K562 (cell line): ENCODE measurements around the gene DCAF8. TPM values are rescaled to one million over a fixed set of nuclear protein-coding genes. Genes with fewer than 3 reads are reported as not detected.

Experiments used
- ATAC-seq: fragments of 200-7000 bp; cut with Tn5 transposase; 3 replicates; pipeline ENCODE4 v1.9.1; 2020; ENCODE audit warnings: moderate library complexity
- BruUV-seq: library from RNA; stranded (reverse); fragments of 400-500 nt; replicated peaks from 2 replicates; lab custom pipeline; 2021; lab: Mats Ljungman, UMichigan
- CTCF ChIA-PET: fragments of 300-600 bp; formaldehyde crosslinking; extraction: SDS; loops from one replicate; lab custom pipeline; 2021; ENCODE audit warnings: low intra/inter-chr PET ratio; lab: Yijun Ruan, JAX
- POLR2A ChIA-PET: fragments of 300-600, 350-650 bp; sonication (Branson Sonifier 250); formaldehyde crosslinking; extraction: SDS; loops from one replicate; lab custom pipeline; 2021; ENCODE audit warnings: antibody characterized with exemption, inconsistent platforms; lab: Yijun Ruan, JAX
- DNase-seq, 4 experiments: peaks; one replicate each; pipeline versions ENCODE4 v3.0.0 to v3.0.0-alpha.2; 2011 to 2018; ENCODE audit warnings: low spot score in 3 of 4, mixed read lengths in 3 of 4; ENCODE audit errors: extremely low read depth in 1 of 4
- FAIRE-seq: peaks from 2 replicates; lab custom pipeline; 2011; peaks lifted over from hg19 to GRCh38; lab: Jason Lieb, UNC
- H2AFZ ChIP-seq: 2 replicates; pipeline ENCODE4 v1.6.0; 2011; ENCODE audit warnings: low read depth, low read length, control low read depth, inconsistent platforms
- H3K27ac ChIP-seq: fragments of 200-600 bp; 3 replicates; pipeline ENCODE4 v1.8.0; 2011; ENCODE audit warnings: low read depth, mild to moderate bottlenecking, control low read depth, inconsistent platforms, low read length, moderate library complexity, mixed read lengths; ENCODE audit errors: extremely low read depth
- H3K27me3 ChIP-seq, 2 experiments: fragments of 300-600 bp in 1 of 2; 2 replicates in 1 of 2; 3 replicates in 1 of 2; pipeline versions ENCODE4 v1.6.0 to v1.8.0; 2011; ENCODE audit warnings: inconsistent platforms in 2 of 2, low read length in 2 of 2, mild to moderate bottlenecking in 1 of 2, mixed read lengths in 1 of 2, moderate library complexity in 1 of 2; ENCODE audit not compliant: control insufficient read depth in 2 of 2, insufficient read depth in 2 of 2
- H3K36me3 ChIP-seq: fragments of 300-600 bp; 3 replicates; pipeline ENCODE4 v1.8.0; 2011; ENCODE audit warnings: mild to moderate bottlenecking, low read length, inconsistent platforms; ENCODE audit not compliant: control insufficient read depth, insufficient read depth
- H3K4me1 ChIP-seq, 2 experiments: fragments of 200-600 bp in 1 of 2; replicated peaks in 1 of 2; 2 replicates in 1 of 2; 3 replicates in 1 of 2; pipeline versions ENCODE4 v1.5.1 to v1.8.0; 2011; ENCODE audit warnings: inconsistent platforms in 2 of 2, low read length in 2 of 2, mild to moderate bottlenecking in 1 of 2, mixed read lengths in 1 of 2, moderate library complexity in 1 of 2; ENCODE audit not compliant: control insufficient read depth in 2 of 2, insufficient read depth in 2 of 2
- H3K4me2 ChIP-seq: 2 replicates; pipeline ENCODE4 v1.6.1; 2011; ENCODE audit warnings: low read length, control low read depth, inconsistent platforms, mixed read lengths; ENCODE audit not compliant: insufficient read depth
- H3K4me3 ChIP-seq: fragments of 200-600 bp; sonication (generic), shearing (Covaris generic); 2 replicates; pipeline ENCODE4 v1.5.1; 2016; ENCODE audit warnings: control low read depth, inconsistent platforms
- H3K79me2 ChIP-seq: fragments of 200-600 bp; 3 replicates; pipeline ENCODE4 v1.8.0; 2011; ENCODE audit warnings: low read length, inconsistent platforms; ENCODE audit not compliant: control insufficient read depth, insufficient read depth
- H3K9ac ChIP-seq, 2 experiments: 2 replicates each; pipeline versions ENCODE4 v1.6.0 to v1.6.1; 2011; ENCODE audit warnings: low read depth in 2 of 2, low read length in 2 of 2, control low read depth in 1 of 2, inconsistent platforms in 1 of 2, mild to moderate bottlenecking in 1 of 2, mixed read lengths in 1 of 2; ENCODE audit not compliant: insufficient read depth in 1 of 2
- H3K9me1 ChIP-seq: one replicate; pipeline ENCODE4 v1.6.0; 2011; ENCODE audit warnings: inconsistent platforms, mild to moderate bottlenecking, low read length, moderate library complexity; ENCODE audit not compliant: control insufficient read depth, insufficient read depth
- H3K9me3 ChIP-seq: replicated peaks from 2 replicates; pipeline ENCODE4 v1.5.1; 2011; ENCODE audit warnings: low read depth, low read length, inconsistent platforms; ENCODE audit not compliant: control insufficient read depth, insufficient read depth
- H4K20me1 ChIP-seq: replicated peaks from 2 replicates; pipeline ENCODE4 v1.6.1; 2011; ENCODE audit warnings: low read length, inconsistent platforms, mixed read lengths; ENCODE audit not compliant: control insufficient read depth, insufficient read depth
- ATF7 ChIP-seq: fragments of 450-650 bp; IDR thresholded peaks from 2 replicates; pipeline ENCODE4 v1.7.1; 2014; ENCODE audit warnings: mild to moderate bottlenecking, moderate library complexity
- CHD2 ChIP-seq: IDR thresholded peaks from 2 replicates; pipeline ENCODE4 v1.6.1; 2011; ENCODE audit warnings: low read depth, low read length
- ETV1 ChIP-seq: fragments of 450-650 bp; conservative IDR thresholded peaks from 2 replicates; pipeline ENCODE4 v1.6.1; 2016; ENCODE audit warnings: missing genetic modification characterization, control low read depth, low read depth, missing compliant biosample characterization
- EWSR1 ChIP-seq: fragments of 450-650 bp; IDR thresholded peaks from 2 replicates; pipeline ENCODE4 v1.6.1; 2018; ENCODE audit warnings: borderline replicate concordance, mild to moderate bottlenecking, low read depth, moderate library complexity; ENCODE audit not compliant: partially characterized antibody
- HDAC8 ChIP-seq: fragments of 450-650 bp; IDR thresholded peaks from 2 replicates; pipeline ENCODE4 v1.6.1; 2016; ENCODE audit warnings: mild to moderate bottlenecking, missing genetic modification characterization, moderate library complexity, missing compliant biosample characterization
- HEY1 ChIP-seq: fragments of 250-450 bp; sonication (Bioruptor Pico); IDR thresholded peaks from 2 replicates; pipeline ENCODE4 v1.5.0; 2020; ENCODE audit warnings: mild to moderate bottlenecking, moderate library complexity, borderline replicate concordance
- RB1 ChIP-seq: fragments of 450-650 bp; IDR thresholded peaks from 2 replicates; pipeline ENCODE4 v1.6.1; 2017; ENCODE audit warnings: low read depth, mild to moderate bottlenecking
- SIRT6 ChIP-seq: IDR thresholded peaks from one replicate; pipeline ENCODE4 v1.6.1; 2012; ENCODE audit warnings: low read depth, mild to moderate bottlenecking, control low read depth, inconsistent platforms, low read length, moderate library complexity
- SMAD4 ChIP-seq: fragments of 250-450 bp; sonication (Bioruptor Pico); conservative IDR thresholded peaks from 2 replicates; pipeline ENCODE4 v1.8.0; 2021; ENCODE audit warnings: inconsistent platforms, mild to moderate bottlenecking, moderate library complexity
- WGBS: fragments of 100-300 bp; shearing (Covaris generic); methylation state at CpG from one replicate; pipeline ENCODE4 v1.1.6; 2016; ENCODE audit warnings: low coverage, mixed read lengths; ENCODE audit not compliant: insufficient coverage; ENCODE audit errors: missing lambda C conversion rate; 5-methylcytosine and 5-hydroxymethylcytosine counted together
- in situ Hi-C: fragments of 300-500 bp; cut with MboI; formaldehyde crosslinking; loops from 4 replicates; pipeline ENCODE4 v1.15.0; 2018; ENCODE audit warnings: inconsistent platforms, mixed read lengths
- intact Hi-C: fragments of 100-400 bp; cut with micrococcal nuclease; formaldehyde crosslinking; loops from 2 replicates; pipeline ENCODE4 v1.14.2; 2022
- polyA plus RNA-seq, 8 experiments: library from polyadenylated mRNA; depleted of rRNA in 4 of 8; stranded (reverse) in 5 of 8; unstranded in 3 of 8; fragments of >200 nt; fragmentation: Nextera tagmentation in 2 of 8; fragmentation: Illumina TruSeq in 1 of 8; extraction: Ambion mirVana in 2 of 8; extraction: Trizol in 1 of 8; gene quantifications; 2 replicates each; pipeline versions ENCODE4 v1.2.1 to v1.2.3, GENCODE V29; 2011 to 2014; ENCODE audit warnings: inconsistent platforms in 1 of 8, missing spikeins in 1 of 8
- total RNA-seq, 7 experiments: library from RNA; depleted of rRNA in 6 of 7; stranded (reverse); fragments of >200 nt in 6 of 7; fragmentation: Illumina TruSeq in 2 of 7; extraction: Trizol in 2 of 7; gene quantifications; 2 replicates each; pipeline versions ENCODE4 v1.2.1 to v1.2.3, GENCODE V29; 2011 to 2021; ENCODE audit warnings: low replicate concordance in 1 of 7
- TF ChIP-seq, protein P1 (sequence below): fragments of 450-650 bp; IDR thresholded peaks from 2 replicates; pipeline ENCODE4 v1.6.1; 2014; ENCODE audit warnings: low read depth, mild to moderate bottlenecking, moderate library complexity, borderline replicate concordance

The DCAF8 gene
- total and polyA plus RNA-seq, 9 of the 15 experiments (the other 6 are each of a cell fraction or from before 2014, with no cell fraction given) = 11.6 to 149 (median 81.3) TPM

DNA sequence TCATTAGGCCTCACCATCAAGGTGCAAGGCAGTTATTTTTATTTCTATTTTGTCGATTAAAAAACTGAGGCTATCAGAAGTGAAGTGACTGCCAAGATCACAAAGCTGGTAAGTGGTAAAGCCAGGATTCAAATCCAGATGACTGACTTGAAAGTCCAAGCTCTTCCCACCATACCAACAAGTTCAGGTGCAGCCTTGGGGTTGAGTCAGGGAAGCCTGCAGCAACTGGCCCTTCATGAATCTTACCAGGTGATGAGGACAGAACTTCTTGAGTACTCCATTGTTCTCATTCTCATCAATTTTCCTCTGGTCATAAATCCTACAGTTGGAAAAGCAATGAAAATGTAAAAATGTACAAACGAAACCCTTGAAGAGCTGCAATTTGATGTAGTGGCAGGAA is 37.0 kb downstream of the DCAF8 start:
- Histone ChIP-seq H3K9me1 (no peaks in the 10 kb centered on the region), H3K9me3 (no peaks in the 10 kb centered on the region), H3K9ac (no peak overlapping the region), H3K27me3 (no peaks in the 10 kb centered on the region), H3K4me3 (no peak overlapping the region), H4K20me1 (no peaks in the 10 kb centered on the region), H3K4me1 (no peaks in the 10 kb centered on the region), H3K79me2 (no peaks in the 10 kb centered on the region), H3K36me3 (peaks cover 97% of the 10 kb centered on the region), H3K27ac (no peak overlapping the region), H3K4me2 (no peak overlapping the region), H2AFZ (no peak overlapping the region)
- FAIRE-seq = no peak
- in situ Hi-C loops = no loop called here
- POLR2A ChIA-PET = interaction anchor here (0.6 to 1.1 kb wide), 3 partner anchors 10 to 842 kb away, joined by 3 to 4 read pairs (median 3); no protein-coding TSS in a partner anchor
- BruUV-seq = no TSS peak
- intact Hi-C loops = no loop called here
- no peak for TF ChIP-seq RB1
- TF ChIP-seq ETV1 (tag) = no peak
- no peak for TF ChIP-seq CHD2
- no peak for TF ChIP-seq HEY1
- TF ChIP-seq HDAC8 (tag) = no peak
- TF ChIP-seq SMAD4 (CRISPR knock-in tag) = no peak
- no peak for TF ChIP-seq ATF7
- no peak for TF ChIP-seq SIRT6
- TF ChIP-seq, protein P1, sequence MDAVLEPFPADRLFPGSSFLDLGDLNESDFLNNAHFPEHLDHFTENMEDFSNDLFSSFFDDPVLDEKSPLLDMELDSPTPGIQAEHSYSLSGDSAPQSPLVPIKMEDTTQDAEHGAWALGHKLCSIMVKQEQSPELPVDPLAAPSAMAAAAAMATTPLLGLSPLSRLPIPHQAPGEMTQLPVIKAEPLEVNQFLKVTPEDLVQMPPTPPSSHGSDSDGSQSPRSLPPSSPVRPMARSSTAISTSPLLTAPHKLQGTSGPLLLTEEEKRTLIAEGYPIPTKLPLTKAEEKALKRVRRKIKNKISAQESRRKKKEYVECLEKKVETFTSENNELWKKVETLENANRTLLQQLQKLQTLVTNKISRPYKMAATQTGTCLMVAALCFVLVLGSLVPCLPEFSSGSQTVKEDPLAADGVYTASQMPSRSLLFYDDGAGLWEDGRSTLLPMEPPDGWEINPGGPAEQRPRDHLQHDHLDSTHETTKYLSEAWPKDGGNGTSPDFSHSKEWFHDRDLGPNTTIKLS = no peak
- TF ChIP-seq EWSR1 = no peak
- DNase-seq = no peak
- CTCF ChIA-PET = no interaction called here
- 59% methylated on average over 2 of the region's 2 CpGs for WGBS
- ATAC-seq = no peak
